HepG2 (cell line): ENCODE measurements around the gene KLK10. TPM values are rescaled to one million over a fixed set of nuclear protein-coding genes. Genes with fewer than 3 reads are reported as not detected.

Experiments used
- HNRNPL ChIP-seq: fragments of 200-400 bp; formaldehyde crosslinking; IDR thresholded peaks from 2 replicates; pipeline ENCODE4 v1.6.1; 2017; ENCODE audit warnings: mild to moderate bottlenecking, low read depth, low read length
- HNRNPLL ChIP-seq: fragments of 200-400 bp; formaldehyde crosslinking; IDR thresholded peaks from 2 replicates; pipeline ENCODE4 v1.6.1; 2017; ENCODE audit warnings: mild to moderate bottlenecking, low read depth, low read length; ENCODE audit not compliant: poor library complexity, severe bottlenecking
- KDM2A ChIP-seq: sonication (generic); formaldehyde crosslinking; IDR thresholded peaks from 2 replicates; pipeline ENCODE4 v1.4.0; 2020; ENCODE audit warnings: low read depth, missing genetic modification reagents, borderline replicate concordance
- PAWR ChIP-seq: sonication (generic); formaldehyde crosslinking; IDR thresholded peaks from 2 replicates; pipeline ENCODE4 v1.4.0; 2020; ENCODE audit warnings: missing genetic modification reagents, mild to moderate bottlenecking, borderline replicate concordance
- SSRP1 ChIP-seq: IDR thresholded peaks from 2 replicates; pipeline ENCODE4 v1.6.1; 2016; ENCODE audit warnings: control low read depth
- TEAD3 ChIP-seq: optimal IDR thresholded peaks from 2 replicates; pipeline ENCODE3; 2016; ENCODE audit warnings: borderline replicate concordance
- ZNF761 ChIP-seq: sonication (generic); formaldehyde crosslinking; conservative IDR thresholded peaks from 2 replicates; pipeline ENCODE4 v1.4.0; 2020; ENCODE audit warnings: mild to moderate bottlenecking, missing genetic modification reagents
- polyA plus RNA-seq, 8 experiments: library from polyadenylated mRNA; depleted of rRNA in 3 of 8; stranded (reverse) in 7 of 8; unstranded in 1 of 8; fragments of >200 nt; fragmentation: Illumina TruSeq in 4 of 8; extraction: Trizol in 4 of 8; gene quantifications; 2 replicates each; pipeline versions ENCODE4 v1.2.1 to v1.2.3, GENCODE V29; 2011 to 2016; ENCODE audit warnings: low read depth in 4 of 8, missing spikeins in 1 of 8, mixed read lengths in 1 of 8; ENCODE audit not compliant: insufficient read depth in 1 of 8
- total RNA-seq, 5 experiments: library from RNA; depleted of rRNA; stranded (reverse); fragments of >200 nt; fragmentation: Illumina TruSeq; extraction: Trizol; gene quantifications; 2 replicates each; pipeline ENCODE4 v1.2.3, GENCODE V29; 2016; ENCODE audit warnings: low read depth in 1 of 5
- TF ChIP-seq, protein P1 (sequence below): sonication (generic); formaldehyde crosslinking; IDR thresholded peaks from 2 replicates; pipeline ENCODE4 v1.4.0; 2020; ENCODE audit warnings: missing genetic modification reagents

Gene KLK10
- total and polyA plus RNA-seq, 2 of the 13 experiments (the other 11 are each of a cell fraction or from before 2014, with no cell fraction given) = not detected

DNA sequence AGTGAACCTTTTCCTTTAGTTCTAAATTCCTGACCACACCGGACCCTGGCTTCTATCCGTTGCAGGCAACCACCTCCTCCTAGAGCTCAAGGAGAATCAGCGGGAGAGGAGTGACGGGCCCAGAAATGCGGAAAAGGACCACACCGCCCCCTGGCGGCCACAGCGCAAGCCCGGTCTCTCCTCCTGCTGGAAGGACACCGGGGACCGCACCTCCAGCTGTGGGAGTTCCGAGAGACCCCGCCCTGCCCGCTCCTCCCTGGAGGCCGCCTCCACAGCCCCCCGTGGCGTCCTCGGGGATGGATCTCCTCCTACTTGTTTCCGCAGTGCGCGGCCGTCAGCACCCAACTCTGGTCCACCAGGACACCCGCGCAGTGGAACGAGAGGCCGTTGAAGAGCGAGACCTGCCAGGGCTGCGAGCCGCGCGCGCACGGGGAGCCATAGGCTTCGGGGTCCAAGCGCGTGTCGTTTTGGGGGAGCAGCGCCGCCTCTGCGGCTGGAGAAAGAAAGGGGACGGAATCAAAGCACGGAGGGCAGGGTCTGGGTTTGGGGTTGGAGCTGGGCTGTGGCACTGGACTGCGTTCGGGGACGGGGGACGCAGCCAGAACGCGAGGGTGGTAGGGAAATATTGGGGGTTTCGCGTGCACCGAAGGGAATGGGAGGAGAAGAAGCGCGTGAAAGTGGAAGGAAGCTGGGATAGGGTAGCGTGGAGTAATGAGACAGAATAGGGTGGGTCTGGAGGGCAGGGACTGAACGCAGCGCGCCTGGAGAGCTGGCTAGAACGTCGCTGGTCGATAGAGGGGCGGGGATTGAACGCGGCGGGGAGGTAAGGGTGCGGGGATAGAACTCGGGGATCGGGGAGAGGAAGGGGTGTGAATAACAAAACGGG, 2.5 kb downstream of the KLK10 start (continued):
- TF ChIP-seq KDM2A = peak; percentile 60; the same call in 1 of the 2 replicates
- peak; percentile 34 for TF ChIP-seq HNRNPLL
- TF ChIP-seq SSRP1 (CRISPR knock-in tag) = no peak
- TF ChIP-seq, protein P1, sequence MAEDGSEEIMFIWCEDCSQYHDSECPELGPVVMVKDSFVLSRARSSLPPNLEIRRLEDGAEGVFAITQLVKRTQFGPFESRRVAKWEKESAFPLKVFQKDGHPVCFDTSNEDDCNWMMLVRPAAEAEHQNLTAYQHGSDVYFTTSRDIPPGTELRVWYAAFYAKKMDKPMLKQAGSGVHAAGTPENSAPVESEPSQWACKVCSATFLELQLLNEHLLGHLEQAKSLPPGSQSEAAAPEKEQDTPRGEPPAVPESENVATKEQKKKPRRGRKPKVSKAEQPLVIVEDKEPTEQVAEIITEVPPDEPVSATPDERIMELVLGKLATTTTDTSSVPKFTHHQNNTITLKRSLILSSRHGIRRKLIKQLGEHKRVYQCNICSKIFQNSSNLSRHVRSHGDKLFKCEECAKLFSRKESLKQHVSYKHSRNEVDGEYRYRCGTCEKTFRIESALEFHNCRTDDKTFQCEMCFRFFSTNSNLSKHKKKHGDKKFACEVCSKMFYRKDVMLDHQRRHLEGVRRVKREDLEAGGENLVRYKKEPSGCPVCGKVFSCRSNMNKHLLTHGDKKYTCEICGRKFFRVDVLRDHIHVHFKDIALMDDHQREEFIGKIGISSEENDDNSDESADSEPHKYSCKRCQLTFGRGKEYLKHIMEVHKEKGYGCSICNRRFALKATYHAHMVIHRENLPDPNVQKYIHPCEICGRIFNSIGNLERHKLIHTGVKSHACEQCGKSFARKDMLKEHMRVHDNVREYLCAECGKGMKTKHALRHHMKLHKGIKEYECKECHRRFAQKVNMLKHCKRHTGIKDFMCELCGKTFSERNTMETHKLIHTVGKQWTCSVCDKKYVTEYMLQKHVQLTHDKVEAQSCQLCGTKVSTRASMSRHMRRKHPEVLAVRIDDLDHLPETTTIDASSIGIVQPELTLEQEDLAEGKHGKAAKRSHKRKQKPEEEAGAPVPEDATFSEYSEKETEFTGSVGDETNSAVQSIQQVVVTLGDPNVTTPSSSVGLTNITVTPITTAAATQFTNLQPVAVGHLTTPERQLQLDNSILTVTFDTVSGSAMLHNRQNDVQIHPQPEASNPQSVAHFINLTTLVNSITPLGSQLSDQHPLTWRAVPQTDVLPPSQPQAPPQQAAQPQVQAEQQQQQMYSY (CRISPR knock-in tag) = 0 out of 2 replicates have a peak, but pooled peaks have one; percentile 16
- no peak for TF ChIP-seq PAWR (CRISPR knock-in tag)
- TF ChIP-seq HNRNPL = no peak
- no peak for TF ChIP-seq ZNF761 (CRISPR knock-in tag)
- TF ChIP-seq TEAD3 (CRISPR knock-in tag) = peak; percentile 33
